Measurements from ENCODE around the gene MYBBP1A.

DNA sequence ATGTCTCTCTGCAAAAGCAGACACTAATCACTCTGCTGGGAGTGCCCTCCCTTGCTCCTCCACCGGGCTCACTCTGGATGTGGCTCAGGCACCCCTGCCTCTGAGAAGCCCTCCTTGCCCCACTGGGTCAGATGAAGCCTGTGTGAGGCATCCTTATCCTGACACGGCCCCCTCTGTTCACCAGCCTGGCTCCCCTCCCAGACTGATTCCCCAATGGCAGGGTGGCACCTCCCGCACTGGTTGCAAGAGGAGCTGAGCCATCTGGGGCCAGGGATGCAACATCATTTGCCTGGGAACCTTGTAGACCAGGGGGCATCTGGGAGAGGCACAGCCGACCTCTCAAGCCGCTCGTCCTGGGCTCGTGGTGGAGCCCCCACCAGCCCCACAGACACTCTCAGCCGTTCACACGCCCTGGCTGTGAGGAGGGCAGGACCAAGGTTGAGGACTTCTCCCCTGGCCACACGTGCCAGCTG lies 35.8 kb upstream of the MYBBP1A start:
- TF ChIP-seq CTCF (conservative IDR thresholded peaks at IDR 0.05; ENCODE audit: low read depth, low read length) (no peak), EZH2 (IDR thresholded peaks at IDR 0.05; ENCODE audit: low read length, unreplicated experiment) (no peak), EZH2phosphoT487 (IDR thresholded peaks at IDR 0.05; ENCODE audit: borderline replicate concordance, low read length) (no peak)
